ENCODE measurements around the gene FBXO15.

Gene FBXO15

DNA sequence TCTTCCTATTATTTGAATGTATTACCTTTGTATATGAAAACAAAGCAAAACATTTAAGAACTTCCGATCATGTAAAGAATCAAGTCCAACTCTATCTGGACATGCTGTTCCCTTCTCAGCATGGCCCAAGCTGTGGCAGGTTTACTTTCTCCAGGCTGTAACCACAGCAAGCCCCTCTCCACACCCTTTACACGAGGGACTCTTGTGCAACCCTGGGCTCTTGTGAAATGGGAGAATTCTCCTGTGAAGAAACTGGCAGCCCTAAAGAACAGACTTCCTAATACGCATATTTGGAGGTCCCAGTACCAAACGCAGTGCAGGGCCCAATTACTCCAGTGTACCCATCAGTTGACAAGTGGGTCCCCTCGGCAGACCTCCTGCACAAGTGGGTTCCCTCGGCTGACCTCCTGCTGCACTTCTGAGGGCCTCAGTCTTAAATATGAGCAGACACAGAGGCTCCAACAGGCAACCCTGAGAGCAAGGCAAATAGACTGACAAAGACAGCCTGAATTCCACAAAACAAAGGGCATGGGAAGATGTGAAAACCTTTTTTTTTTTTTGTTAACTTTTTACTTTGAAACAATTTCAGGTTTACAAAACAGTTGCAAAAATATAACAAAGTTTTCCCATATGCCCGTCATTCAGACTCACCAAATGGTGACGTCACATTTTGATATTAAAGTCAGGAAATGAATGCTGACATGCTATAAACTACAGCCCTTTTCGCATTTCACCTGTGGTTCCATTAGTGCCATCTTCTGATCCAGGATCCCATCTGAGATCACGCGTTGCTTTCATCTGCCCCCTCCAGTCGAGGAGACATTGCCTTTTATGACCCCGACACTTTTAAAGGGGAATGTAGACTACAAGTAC lies 78.2 kb downstream of the FBXO15 start:
- DNase-seq (ENCODE audit: low read depth, low spot score): no peak
- in situ Hi-C loops (cut with HindIII; ENCODE audit: low sequenced_read_pairs): no loop called here
- TF ChIP-seq, protein P1, sequence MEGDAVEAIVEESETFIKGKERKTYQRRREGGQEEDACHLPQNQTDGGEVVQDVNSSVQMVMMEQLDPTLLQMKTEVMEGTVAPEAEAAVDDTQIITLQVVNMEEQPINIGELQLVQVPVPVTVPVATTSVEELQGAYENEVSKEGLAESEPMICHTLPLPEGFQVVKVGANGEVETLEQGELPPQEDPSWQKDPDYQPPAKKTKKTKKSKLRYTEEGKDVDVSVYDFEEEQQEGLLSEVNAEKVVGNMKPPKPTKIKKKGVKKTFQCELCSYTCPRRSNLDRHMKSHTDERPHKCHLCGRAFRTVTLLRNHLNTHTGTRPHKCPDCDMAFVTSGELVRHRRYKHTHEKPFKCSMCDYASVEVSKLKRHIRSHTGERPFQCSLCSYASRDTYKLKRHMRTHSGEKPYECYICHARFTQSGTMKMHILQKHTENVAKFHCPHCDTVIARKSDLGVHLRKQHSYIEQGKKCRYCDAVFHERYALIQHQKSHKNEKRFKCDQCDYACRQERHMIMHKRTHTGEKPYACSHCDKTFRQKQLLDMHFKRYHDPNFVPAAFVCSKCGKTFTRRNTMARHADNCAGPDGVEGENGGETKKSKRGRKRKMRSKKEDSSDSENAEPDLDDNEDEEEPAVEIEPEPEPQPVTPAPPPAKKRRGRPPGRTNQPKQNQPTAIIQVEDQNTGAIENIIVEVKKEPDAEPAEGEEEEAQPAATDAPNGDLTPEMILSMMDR (IDR thresholded peaks at IDR 0.05; ENCODE audit: low read depth, low read length): no peak

DNA sequence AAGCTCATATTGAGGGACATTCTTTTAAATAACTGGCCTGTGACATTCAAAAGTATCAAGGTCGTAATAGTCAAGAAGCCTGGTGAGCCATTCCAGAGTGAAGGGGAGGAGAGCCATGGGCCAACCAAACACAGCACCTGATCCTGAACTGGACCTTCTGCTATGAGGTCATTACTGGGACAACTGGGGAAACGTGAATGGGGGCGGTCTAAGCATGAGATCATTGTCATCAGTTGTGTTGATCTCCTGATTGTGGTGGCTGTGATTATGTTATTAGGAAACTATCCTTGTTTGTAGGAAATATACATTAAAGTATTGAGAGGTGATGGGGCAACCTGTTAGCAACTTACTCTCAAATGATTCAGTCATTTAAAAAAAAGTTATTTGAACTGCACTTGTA lies 79.3 kb downstream of the FBXO15 start:
- DNase-seq (ENCODE audit: low read depth, low spot score): no peak
- H3K4me3 ChIP-seq (ENCODE audit: low read depth, low read length): no peak overlapping the region
- TF ChIP-seq, protein P1 (IDR thresholded peaks at IDR 0.05; ENCODE audit: low read depth, low read length): no peak
- in situ Hi-C loops (cut with HindIII; ENCODE audit: low sequenced_read_pairs): no loop called here

More for the DNA sequence above, 78.2 kb downstream of the FBXO15 start:
- no peak overlapping the region for H3K4me3 ChIP-seq (ENCODE audit: low read depth, low read length)

DNA sequence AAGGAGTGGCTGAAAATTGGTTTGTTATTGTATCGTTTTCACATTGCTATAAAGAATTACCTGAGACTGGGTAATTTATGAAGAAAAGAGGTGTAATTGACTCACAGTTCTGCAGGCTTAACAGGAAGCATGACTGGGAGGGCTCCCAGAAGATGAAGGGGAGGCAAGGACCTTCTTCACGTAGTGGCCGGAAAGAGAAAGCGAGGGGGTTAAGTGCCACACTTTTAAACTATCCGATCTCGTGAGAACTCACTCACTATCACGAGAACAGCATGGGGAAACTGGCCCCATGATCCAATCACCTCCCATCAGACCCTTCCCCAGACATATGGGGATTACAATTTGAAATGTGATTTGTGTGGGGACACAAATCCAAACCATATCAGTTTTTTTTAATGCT lies 81.6 kb downstream of the FBXO15 start:
- no peak for DNase-seq (ENCODE audit: low read depth, low spot score)
- H3K4me3 ChIP-seq (ENCODE audit: low read depth, low read length): no peak overlapping the region
- TF ChIP-seq, protein P1 (IDR thresholded peaks at IDR 0.05; ENCODE audit: low read depth, low read length): no peak
- in situ Hi-C loops (cut with HindIII; ENCODE audit: low sequenced_read_pairs): no loop called here

DNA sequence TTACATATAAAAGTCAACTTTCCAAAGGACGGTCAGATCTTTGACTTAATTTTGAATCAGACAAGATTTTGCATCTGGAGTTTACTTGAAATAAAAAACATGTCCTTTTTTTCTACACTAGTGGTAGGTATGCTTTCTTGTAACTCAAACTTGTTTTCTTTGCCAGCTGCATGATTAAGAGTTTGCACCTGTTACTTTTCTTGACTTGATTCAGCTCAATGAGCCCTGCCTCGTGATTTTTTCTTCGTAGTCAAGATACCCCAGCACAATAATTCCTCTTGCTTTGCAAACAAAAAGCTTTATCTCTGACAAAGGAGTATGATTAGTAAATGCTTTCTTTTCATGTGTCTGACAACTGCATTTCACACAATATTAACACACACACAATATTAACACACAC lies 82.3 kb downstream of the FBXO15 start:
- in situ Hi-C loops (cut with HindIII; ENCODE audit: low sequenced_read_pairs): no loop called here
- H3K4me3 ChIP-seq (ENCODE audit: low read depth, low read length): no peak overlapping the region
- DNase-seq (ENCODE audit: low read depth, low spot score): no peak
- TF ChIP-seq, protein P1 (IDR thresholded peaks at IDR 0.05; ENCODE audit: low read depth, low read length): no peak

DNA sequence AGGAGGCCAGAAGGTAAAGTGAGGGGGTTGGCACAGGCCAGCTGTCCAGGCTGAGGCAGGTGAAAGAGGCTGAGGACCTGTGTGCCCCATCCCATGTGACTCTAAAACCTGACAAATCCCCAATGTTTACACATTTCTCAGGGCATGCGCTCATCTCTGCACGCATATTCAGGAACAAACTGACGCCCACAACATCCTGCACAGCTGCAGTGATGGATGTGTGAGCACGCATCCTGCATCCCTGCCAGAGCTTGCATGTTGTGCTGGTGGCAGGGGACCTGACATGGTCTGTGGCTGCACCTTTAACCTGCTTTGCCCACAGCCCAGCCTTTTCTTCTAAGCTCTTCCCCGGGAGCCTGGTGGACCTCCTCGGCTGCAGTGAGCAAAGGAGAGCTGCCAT lies 83.1 kb downstream of the FBXO15 start:
- DNase-seq (ENCODE audit: low read depth, low spot score): no peak
- no peak overlapping the region for H3K4me3 ChIP-seq (ENCODE audit: low read depth, low read length)
- in situ Hi-C loops (cut with HindIII; ENCODE audit: low sequenced_read_pairs): no loop called here
- TF ChIP-seq, protein P1 (IDR thresholded peaks at IDR 0.05; ENCODE audit: low read depth, low read length): no peak

DNA sequence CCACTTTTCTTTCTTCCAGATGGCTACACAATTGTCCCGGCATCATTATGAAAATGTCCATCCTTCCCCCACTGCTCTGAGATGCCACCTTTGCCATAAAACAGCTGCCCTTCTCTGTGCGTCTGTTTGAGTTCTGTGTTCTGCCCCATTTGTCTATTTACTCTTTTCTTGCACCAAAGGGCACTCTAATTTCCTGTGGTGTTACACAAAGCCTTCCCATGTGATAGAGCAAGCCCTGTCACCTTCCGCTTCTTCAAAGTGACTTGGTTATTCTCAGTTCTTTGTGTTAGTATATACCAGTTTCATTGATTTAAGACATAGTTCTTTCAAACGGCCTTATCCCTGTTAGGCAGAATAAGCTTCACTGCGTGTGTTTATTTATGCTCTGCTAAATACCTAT lies 84.1 kb downstream of the FBXO15 start:
- in situ Hi-C loops (cut with HindIII; ENCODE audit: low sequenced_read_pairs): no loop called here
- no peak overlapping the region for H3K4me3 ChIP-seq (ENCODE audit: low read depth, low read length)
- TF ChIP-seq, protein P1 (IDR thresholded peaks at IDR 0.05; ENCODE audit: low read depth, low read length): no peak
- DNase-seq (ENCODE audit: low read depth, low spot score): no peak
